ENCODE data around the gene SIGLEC5.

- TF ChIP-seq, protein P1, sequence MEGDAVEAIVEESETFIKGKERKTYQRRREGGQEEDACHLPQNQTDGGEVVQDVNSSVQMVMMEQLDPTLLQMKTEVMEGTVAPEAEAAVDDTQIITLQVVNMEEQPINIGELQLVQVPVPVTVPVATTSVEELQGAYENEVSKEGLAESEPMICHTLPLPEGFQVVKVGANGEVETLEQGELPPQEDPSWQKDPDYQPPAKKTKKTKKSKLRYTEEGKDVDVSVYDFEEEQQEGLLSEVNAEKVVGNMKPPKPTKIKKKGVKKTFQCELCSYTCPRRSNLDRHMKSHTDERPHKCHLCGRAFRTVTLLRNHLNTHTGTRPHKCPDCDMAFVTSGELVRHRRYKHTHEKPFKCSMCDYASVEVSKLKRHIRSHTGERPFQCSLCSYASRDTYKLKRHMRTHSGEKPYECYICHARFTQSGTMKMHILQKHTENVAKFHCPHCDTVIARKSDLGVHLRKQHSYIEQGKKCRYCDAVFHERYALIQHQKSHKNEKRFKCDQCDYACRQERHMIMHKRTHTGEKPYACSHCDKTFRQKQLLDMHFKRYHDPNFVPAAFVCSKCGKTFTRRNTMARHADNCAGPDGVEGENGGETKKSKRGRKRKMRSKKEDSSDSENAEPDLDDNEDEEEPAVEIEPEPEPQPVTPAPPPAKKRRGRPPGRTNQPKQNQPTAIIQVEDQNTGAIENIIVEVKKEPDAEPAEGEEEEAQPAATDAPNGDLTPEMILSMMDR (IDR thresholded peaks at IDR 0.05), result no peak
- no peak for TF ChIP-seq RAD21 (IDR thresholded peaks at IDR 0.05; ENCODE audit: low read length)
- TF ChIP-seq EP300 (IDR thresholded peaks at IDR 0.05; ENCODE audit: borderline replicate concordance in 1 of 2, low read depth in 1 of 2, low read length in 1 of 2), result no peak
- no peak for TF ChIP-seq EZH2phosphoT487 (IDR thresholded peaks at IDR 0.05; ENCODE audit: borderline replicate concordance, low read depth)
- TF ChIP-seq TAF1 (IDR thresholded peaks at IDR 0.05; ENCODE audit: borderline replicate concordance, low read depth, low read length), result no peak
- TF ChIP-seq MXI1 (IDR thresholded peaks at IDR 0.05; ENCODE audit: low read depth, low read length), result no peak
Observed at GRCh38 chr19:51590441-51590840, 39.8 kb downstream of the SIGLEC5 start.
